ENCODE data around the gene DEDD2.

Gene DEDD2

DNA sequence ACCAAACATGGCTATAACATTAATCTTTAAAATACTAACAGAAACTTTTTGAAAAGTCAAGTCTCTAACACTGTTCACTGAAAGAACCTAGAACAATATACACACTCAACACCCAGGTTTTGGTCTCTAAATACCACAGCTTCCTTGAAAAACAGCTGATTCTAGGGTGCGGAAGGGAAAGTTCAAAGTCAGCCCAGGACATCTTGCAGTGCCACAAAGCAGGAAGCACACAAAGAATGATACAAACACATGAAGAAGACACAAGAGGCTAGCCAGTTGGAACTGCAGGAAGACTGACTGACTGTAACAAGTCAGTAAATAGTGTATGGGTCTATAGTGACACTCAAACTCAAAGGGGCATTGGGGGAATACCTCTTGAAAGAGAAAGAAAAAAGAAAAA, 4.6 kb downstream of the DEDD2 start:
- H3K36me3 ChIP-seq (ENCODE audit: control insufficient read depth, insufficient read depth, low read length), result peaks cover 20% of the 10 kb centered on the region

DNA sequence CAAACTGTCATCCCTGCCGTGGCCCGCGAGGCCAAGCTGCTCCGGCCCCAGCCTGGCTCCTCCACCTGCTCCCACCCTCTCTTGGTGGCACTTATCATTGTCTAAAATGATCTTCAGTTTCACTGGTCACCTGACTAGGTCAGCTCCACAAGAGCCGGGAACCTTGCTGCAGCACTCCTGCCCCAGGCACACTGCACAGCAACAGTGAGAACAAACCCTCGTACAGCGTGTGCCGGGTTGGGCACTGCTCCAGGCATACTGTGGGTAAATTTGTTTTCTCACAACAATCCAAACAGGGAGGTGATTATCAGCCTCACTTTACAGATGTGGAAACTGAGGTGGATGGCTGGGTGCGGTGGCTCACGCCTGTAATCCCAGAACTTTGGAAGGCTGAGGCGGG, 8.9 kb downstream of the DEDD2 start:
- H3K4me3 ChIP-seq (replicated peaks; ENCODE audit: low read depth, low read length), result no peak overlapping the region
- TF ChIP-seq, protein P1, sequence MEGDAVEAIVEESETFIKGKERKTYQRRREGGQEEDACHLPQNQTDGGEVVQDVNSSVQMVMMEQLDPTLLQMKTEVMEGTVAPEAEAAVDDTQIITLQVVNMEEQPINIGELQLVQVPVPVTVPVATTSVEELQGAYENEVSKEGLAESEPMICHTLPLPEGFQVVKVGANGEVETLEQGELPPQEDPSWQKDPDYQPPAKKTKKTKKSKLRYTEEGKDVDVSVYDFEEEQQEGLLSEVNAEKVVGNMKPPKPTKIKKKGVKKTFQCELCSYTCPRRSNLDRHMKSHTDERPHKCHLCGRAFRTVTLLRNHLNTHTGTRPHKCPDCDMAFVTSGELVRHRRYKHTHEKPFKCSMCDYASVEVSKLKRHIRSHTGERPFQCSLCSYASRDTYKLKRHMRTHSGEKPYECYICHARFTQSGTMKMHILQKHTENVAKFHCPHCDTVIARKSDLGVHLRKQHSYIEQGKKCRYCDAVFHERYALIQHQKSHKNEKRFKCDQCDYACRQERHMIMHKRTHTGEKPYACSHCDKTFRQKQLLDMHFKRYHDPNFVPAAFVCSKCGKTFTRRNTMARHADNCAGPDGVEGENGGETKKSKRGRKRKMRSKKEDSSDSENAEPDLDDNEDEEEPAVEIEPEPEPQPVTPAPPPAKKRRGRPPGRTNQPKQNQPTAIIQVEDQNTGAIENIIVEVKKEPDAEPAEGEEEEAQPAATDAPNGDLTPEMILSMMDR (IDR thresholded peaks at IDR 0.05; ENCODE audit: insufficient read depth, low read length, poor library complexity, severe bottlenecking), result no peak
- DNase-seq (ENCODE audit: extremely low read depth, insufficient read length), result no peak
- no peaks in the 10 kb centered on the region for H3K27me3 ChIP-seq (replicated peaks; ENCODE audit: control insufficient read depth, insufficient read depth, low read length)
- H3K36me3 ChIP-seq (ENCODE audit: control insufficient read depth, insufficient read depth, low read length), result peaks cover 36% of the 10 kb centered on the region

More for the DNA sequence above, 4.6 kb downstream of the DEDD2 start:
- no peak for DNase-seq (ENCODE audit: extremely low read depth, insufficient read length)
- Histone ChIP-seq H3K27me3 (replicated peaks; ENCODE audit: control insufficient read depth, insufficient read depth, low read length) (no peaks in the 10 kb centered on the region), H3K4me3 (replicated peaks; ENCODE audit: low read depth, low read length) (no peak overlapping the region)
- TF ChIP-seq, protein P1 (IDR thresholded peaks at IDR 0.05; ENCODE audit: insufficient read depth, low read length, poor library complexity, severe bottlenecking), result no peak

DNA sequence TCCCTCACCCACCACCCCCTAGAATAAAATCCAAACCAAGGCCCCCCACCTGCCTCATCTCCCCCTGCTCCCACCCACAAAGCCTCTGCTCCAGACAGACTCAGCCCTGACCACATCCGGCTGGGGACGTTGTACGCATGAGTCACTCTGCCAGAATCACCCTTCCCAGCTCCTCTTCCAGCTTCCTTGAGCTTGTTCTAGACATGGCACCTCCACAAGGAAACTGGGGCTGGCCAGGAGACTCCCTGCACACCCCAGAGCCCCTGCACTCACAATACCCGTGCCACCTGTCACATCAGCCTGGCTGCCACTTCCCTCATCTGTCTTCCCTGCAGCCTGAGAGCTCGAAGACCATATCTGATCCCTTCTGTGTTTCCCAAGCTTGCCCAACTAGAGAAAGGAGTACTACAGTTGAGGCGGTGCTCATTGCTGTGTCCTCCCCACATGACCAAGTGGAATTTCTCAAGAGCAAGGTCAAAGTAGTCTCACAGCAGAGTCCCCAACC, 9.7 kb downstream of the DEDD2 start:
- no peak for DNase-seq (ENCODE audit: extremely low read depth, insufficient read length)
- H3K36me3 ChIP-seq (ENCODE audit: control insufficient read depth, insufficient read depth, low read length), result peaks cover 41% of the 10 kb centered on the region
- H3K4me3 ChIP-seq (replicated peaks; ENCODE audit: low read depth, low read length), result no peak overlapping the region
- no peaks in the 10 kb centered on the region for H3K27me3 ChIP-seq (replicated peaks; ENCODE audit: control insufficient read depth, insufficient read depth, low read length)
- TF ChIP-seq, protein P1 (IDR thresholded peaks at IDR 0.05; ENCODE audit: insufficient read depth, low read length, poor library complexity, severe bottlenecking), result no peak

DNA sequence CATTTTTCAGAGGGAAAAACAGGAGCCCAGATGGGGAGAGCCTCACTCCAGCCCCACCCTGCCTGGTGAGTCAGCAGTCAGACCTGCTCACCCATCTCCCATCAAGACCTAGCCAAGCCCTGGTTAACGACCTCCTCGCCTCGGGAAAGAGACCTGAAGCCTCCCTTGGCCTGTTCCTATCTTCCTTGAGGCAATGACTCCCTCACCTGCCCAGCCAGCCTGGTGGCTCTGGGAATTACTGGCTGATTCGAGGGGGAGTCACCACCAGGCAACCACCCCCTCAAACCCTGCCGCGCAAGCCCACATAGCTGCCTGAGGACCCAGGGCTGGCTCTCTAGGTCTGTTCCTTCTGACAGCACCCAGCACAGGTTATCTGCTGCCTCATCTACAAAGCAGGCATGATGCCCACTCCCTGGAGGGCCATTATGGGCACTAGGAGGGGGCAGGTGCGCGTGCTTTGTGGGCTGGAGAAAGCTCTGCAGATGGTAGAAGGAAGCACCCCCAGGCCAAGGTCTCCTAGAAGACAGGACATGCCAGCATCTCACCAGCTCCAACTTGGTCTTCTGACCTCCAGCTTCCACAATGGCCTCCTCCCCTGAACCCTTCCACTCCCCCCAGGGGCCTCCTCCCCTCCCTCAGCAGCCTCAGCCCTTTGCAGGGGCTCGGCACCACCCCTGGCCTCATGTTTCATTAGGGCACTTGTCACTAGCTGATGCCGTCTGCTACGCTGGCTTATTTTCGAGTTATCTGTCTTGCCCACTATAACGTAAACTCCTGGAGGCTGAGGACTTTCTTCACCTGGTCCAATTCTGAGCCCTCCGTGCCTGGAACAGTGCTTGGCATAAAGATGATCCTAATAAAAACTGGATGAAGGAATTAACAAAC, 10.4 kb downstream of the DEDD2 start:
- no peaks in the 10 kb centered on the region for H3K27me3 ChIP-seq (replicated peaks; ENCODE audit: control insufficient read depth, insufficient read depth, low read length)
- TF ChIP-seq, protein P1 (IDR thresholded peaks at IDR 0.05; ENCODE audit: insufficient read depth, low read length, poor library complexity, severe bottlenecking), result no peak
- no peak overlapping the region for H3K4me3 ChIP-seq (replicated peaks; ENCODE audit: low read depth, low read length)
- DNase-seq (ENCODE audit: extremely low read depth, insufficient read length), result no peak
- H3K36me3 ChIP-seq (ENCODE audit: control insufficient read depth, insufficient read depth, low read length), result peaks cover 43% of the 10 kb centered on the region

DNA sequence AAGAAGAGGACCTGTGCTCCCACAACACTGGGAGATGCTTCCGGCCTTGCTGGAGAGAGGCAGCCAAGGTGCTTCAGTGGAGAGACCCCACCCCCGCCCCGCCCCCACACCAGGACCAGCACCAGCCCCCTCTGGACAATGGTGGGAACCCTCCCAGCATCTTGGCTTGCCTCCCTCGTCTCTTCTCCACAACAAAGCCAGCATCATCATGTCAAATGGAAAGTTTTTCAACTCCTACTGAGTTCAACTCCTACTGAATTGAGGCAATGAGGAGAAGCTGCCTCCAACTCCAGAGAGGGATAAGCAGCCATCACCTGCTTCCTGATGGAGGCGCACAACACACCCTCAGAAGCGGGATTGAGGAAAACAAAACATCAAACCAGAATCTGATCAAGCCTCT, 12.8 kb downstream of the DEDD2 start:
- Histone ChIP-seq H3K27me3 (replicated peaks; ENCODE audit: control insufficient read depth, insufficient read depth, low read length) (no peaks in the 10 kb centered on the region), H3K4me3 (replicated peaks; ENCODE audit: low read depth, low read length) (no peak overlapping the region), H3K36me3 (ENCODE audit: control insufficient read depth, insufficient read depth, low read length) (peaks cover 41% of the 10 kb centered on the region)
- TF ChIP-seq, protein P1 (IDR thresholded peaks at IDR 0.05; ENCODE audit: insufficient read depth, low read length, poor library complexity, severe bottlenecking), result no peak
- no peak for DNase-seq (ENCODE audit: extremely low read depth, insufficient read length)

Data from GM06990 (cell line).